Thyroid gland (tissue), 4 donors: ENCODE results near the gene RPRD1B. TPM values are rescaled to one million over a fixed set of nuclear protein-coding genes. Genes with fewer than 3 reads are reported as not detected.

Experiments used
- DNase-seq, 2 donors: peaks; one replicate each; pipeline ENCODE4 v3.0.0-alpha.2; 2019
- H3K27ac ChIP-seq, 3 donors: fragments of 200-600 bp; sonication (generic); 1 replicate in 2 of 3; 2 replicates in 1 of 3; pipeline ENCODE4 v1.5.1; 2016 to 2019; ENCODE audit warnings: mild to moderate bottlenecking in 1 of 3, moderate library complexity in 1 of 3
- H3K27me3 ChIP-seq: fragments of 200-600 bp; sonication (generic); one replicate; pipeline ENCODE4 v1.5.1; 2019
- H3K36me3 ChIP-seq, 2 donors: fragments of 200-600 bp; sonication (generic); one replicate each; pipeline ENCODE4 v1.5.1; 2016 to 2019
- H3K4me1 ChIP-seq, 2 donors: fragments of 200-600 bp; sonication (generic); one replicate each; pipeline ENCODE4 v1.5.1; 2017 to 2019
- H3K4me3 ChIP-seq, 3 donors: fragments of 200-600 bp; sonication (generic); replicated peaks in 1 of 3; 1 replicate in 2 of 3; 2 replicates in 1 of 3; pipeline ENCODE4 v1.5.1; 2016; ENCODE audit warnings: mild to moderate bottlenecking in 1 of 3
- H3K9me3 ChIP-seq: fragments of 200-600 bp; sonication (generic); one replicate; pipeline ENCODE4 v1.5.1; 2017
- POLR2A ChIP-seq, 2 donors: fragments of 450-650 bp; IDR thresholded peaks; one replicate each; pipeline ENCODE4 v1.6.1; 2017; ENCODE audit warnings: antibody characterized with exemption in 2 of 2, mild to moderate bottlenecking in 2 of 2, moderate library complexity in 1 of 2
- WGBS, 2 donors: methylation state at CpG; one replicate each; pipeline ENCODE4 v1.1.5; 2017; 5-methylcytosine and 5-hydroxymethylcytosine counted together
- intact Hi-C: fragments of 100-400 bp; cut with DNase I; formaldehyde crosslinking; loops from one replicate; pipeline ENCODE4 v1.15.1; 2023
- total RNA-seq, 4 donors: library from RNA; depleted of rRNA; stranded (reverse); fragments of >200 nt; gene quantifications; one replicate each; pipeline ENCODE4 v1.2.3, GENCODE V29; 2016
- TF ChIP-seq, protein P1 (sequence below), 6 experiments: fragments of 200-600 bp in 3 of 6; fragments of 450-650 bp in 3 of 6; sonication (generic) in 3 of 6; IDR thresholded peaks; one replicate each; pipeline ENCODE4 v1.5.1; 2016 to 2019; ENCODE audit warnings: antibody characterized with exemption in 6 of 6, mild to moderate bottlenecking in 2 of 6, inconsistent platforms in 1 of 6, moderate library complexity in 1 of 6

RPRD1B gene
- total RNA-seq, 4 donors from 2014 or later = 24.2 to 58.9 (median 27.0) TPM

DNA sequence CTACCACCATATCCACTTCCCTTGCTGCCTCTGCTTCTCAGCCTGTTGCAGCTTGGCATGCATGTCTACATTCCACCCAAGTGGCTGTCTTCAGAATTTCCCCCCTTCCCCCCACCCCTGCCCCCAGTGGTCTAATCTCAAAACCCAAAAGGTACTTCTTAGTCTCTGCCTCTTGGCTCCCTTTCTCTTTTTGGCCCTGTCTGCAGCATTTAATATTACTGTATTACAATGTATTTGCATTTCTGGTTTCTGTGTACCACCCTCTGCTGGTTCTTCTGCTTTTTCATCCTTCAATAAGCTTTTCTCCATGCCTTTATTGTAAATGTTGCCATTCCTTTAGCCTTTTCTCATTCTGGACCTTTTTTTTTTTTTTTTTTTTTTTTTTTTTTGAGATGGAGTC is 43.0 kb downstream of the RPRD1B start:
- no peak overlapping the region for H3K27ac ChIP-seq
- no peak for TF ChIP-seq POLR2A (IDR thresholded peaks at IDR 0.05)
- TF ChIP-seq, protein P1, sequence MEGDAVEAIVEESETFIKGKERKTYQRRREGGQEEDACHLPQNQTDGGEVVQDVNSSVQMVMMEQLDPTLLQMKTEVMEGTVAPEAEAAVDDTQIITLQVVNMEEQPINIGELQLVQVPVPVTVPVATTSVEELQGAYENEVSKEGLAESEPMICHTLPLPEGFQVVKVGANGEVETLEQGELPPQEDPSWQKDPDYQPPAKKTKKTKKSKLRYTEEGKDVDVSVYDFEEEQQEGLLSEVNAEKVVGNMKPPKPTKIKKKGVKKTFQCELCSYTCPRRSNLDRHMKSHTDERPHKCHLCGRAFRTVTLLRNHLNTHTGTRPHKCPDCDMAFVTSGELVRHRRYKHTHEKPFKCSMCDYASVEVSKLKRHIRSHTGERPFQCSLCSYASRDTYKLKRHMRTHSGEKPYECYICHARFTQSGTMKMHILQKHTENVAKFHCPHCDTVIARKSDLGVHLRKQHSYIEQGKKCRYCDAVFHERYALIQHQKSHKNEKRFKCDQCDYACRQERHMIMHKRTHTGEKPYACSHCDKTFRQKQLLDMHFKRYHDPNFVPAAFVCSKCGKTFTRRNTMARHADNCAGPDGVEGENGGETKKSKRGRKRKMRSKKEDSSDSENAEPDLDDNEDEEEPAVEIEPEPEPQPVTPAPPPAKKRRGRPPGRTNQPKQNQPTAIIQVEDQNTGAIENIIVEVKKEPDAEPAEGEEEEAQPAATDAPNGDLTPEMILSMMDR (IDR thresholded peaks at IDR 0.05) = no peak
- no peaks in the 10 kb centered on the region for H3K27me3 ChIP-seq
- H3K4me1 ChIP-seq = peaks cover 9 to 15% of the 10 kb centered on the region in 2 donors
- H3K4me3 ChIP-seq = no peak overlapping the region
- H3K9me3 ChIP-seq = no peaks in the 10 kb centered on the region
- intact Hi-C loops = loop anchor here (5.0 kb wide), 1 partner anchor 86 kb away; no protein-coding TSS in a partner anchor
- DNase-seq = no peak
- peaks cover 5 to 6% of the 10 kb centered on the region in 2 donors for H3K36me3 ChIP-seq

DNA sequence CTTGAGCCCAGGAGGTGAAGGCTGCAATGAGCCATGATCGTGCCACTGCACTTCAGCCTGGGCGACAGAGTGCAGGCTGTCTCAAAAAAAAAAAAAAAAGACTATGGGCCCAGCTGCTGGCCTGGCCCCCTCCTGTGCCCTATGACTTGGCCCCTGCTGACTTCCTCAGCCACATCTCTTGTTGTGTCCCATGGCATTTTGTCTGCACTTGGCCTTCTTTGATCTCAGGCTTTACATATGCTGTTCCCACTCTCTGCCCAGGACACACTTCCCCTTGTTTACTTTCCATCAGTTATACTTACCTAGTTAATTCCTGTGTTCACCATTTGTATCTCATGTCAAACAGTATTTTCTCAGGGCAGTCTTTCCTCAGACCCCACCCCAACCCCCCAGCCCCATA is 44.5 kb downstream of the RPRD1B start:
- H3K36me3 ChIP-seq = peaks cover 4 to 6% of the 10 kb centered on the region in 2 donors
- no peak overlapping the region for H3K4me3 ChIP-seq
- intact Hi-C loops = loop anchor here (5.0 kb wide), 1 partner anchor 84 kb away; no protein-coding TSS in a partner anchor
- peaks cover 6 to 10% of the 10 kb centered on the region in 2 donors for H3K4me1 ChIP-seq
- no peaks in the 10 kb centered on the region for H3K9me3 ChIP-seq
- WGBS, 2 donors = 75 to 95% methylated on average over 2 of the region's 2 CpGs
- no peak for DNase-seq
- H3K27me3 ChIP-seq = no peaks in the 10 kb centered on the region
- H3K27ac ChIP-seq = no peak overlapping the region
- TF ChIP-seq POLR2A (IDR thresholded peaks at IDR 0.05) = no peak
- TF ChIP-seq, protein P1 (IDR thresholded peaks at IDR 0.05) = no peak

DNA sequence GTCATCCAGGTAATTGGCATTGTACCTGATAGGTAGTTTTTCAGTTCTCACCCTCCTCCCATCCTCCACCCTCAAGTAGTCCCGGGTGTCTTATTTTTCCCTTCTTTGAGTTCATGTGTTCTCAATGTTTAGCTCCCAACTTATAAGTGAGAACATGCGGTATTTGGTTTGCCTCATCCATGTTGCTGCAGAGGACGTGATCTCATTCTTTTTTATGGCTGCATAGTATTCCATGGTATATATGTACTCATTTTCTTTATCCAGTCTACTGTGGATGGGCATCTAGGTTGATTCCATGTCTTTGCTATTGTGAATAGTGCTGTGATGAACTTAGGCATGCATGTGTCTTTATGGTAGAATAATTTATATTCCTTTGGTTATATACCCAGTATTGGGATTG is 45.8 kb downstream of the RPRD1B start:
- no peaks in the 10 kb centered on the region for H3K27me3 ChIP-seq
- DNase-seq = no peak
- WGBS, 2 donors = 99% methylated on average over 3 of the region's 3 CpGs
- H3K27ac ChIP-seq = no peak overlapping the region
- H3K9me3 ChIP-seq = no peaks in the 10 kb centered on the region
- H3K36me3 ChIP-seq = peaks cover 4 to 6% of the 10 kb centered on the region in 2 donors
- intact Hi-C loops = loop anchor here (5.0 kb wide), 1 partner anchor 83 kb away; no protein-coding TSS in a partner anchor
- no peaks in the 10 kb centered on the region for H3K4me1 ChIP-seq
- TF ChIP-seq, protein P1 (IDR thresholded peaks at IDR 0.05) = no peak
- no peak for TF ChIP-seq POLR2A (IDR thresholded peaks at IDR 0.05)
- H3K4me3 ChIP-seq = no peak overlapping the region

DNA sequence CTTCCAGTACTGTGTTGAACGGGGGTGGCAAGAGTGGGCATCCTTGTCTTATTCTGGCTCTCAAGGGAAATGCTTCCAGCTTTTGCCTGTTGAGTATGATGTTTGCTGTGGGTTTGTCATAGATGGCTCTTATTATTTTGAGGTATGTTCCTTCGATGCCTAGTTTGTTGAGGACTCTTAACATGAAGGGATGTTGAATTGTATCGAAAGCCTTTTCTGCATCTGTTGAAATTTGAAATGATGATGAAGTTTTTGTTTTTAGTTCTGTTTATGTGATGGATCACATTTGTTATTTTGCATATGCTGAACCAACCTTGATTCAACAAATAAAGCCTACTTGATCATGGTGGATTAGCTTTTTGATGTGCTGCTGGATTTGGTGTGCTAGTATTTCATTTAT is 48.0 kb downstream of the RPRD1B start:
- Histone ChIP-seq H3K36me3 (peaks cover 4 to 6% of the 10 kb centered on the region in 2 donors), H3K27ac (no peak overlapping the region), H3K4me1 (no peaks in the 10 kb centered on the region), H3K9me3 (no peaks in the 10 kb centered on the region), H3K4me3 (no peak overlapping the region), H3K27me3 (no peaks in the 10 kb centered on the region)
- intact Hi-C loops = no loop called here
- WGBS, 2 donors = 78 to 97% methylated on average over 3 of the region's 3 CpGs
- no peak for DNase-seq
- TF ChIP-seq, protein P1 (IDR thresholded peaks at IDR 0.05) = no peak
- TF ChIP-seq POLR2A (IDR thresholded peaks at IDR 0.05) = no peak

DNA sequence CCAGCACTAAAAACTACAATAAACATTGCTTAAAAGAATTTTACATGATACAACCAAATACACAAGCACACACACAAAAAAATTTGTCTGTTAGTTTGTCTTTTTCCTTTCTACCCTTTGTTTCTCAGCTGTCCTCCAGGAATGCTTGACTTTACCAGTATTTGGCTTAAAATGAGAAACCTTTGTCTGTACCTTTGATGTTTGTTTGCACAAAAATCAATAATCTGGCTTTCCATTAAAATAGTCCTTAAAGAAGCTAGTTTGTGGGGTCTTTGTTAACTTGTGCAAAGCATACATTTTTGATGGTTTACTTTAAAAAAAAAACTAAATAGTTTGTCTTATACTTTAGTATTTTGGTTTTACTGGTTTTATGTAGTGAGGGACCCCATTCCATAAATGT is 49.3 kb downstream of the RPRD1B start:
- H3K9me3 ChIP-seq = no peaks in the 10 kb centered on the region
- no peak overlapping the region for H3K4me3 ChIP-seq
- peaks cover 0 to 13% of the 10 kb centered on the region in 2 donors for H3K36me3 ChIP-seq
- TF ChIP-seq POLR2A (IDR thresholded peaks at IDR 0.05) = no peak
- TF ChIP-seq, protein P1 (IDR thresholded peaks at IDR 0.05) = no peak
- no peak for DNase-seq
- H3K4me1 ChIP-seq = no peaks in the 10 kb centered on the region
- intact Hi-C loops = no loop called here
- no peak overlapping the region for H3K27ac ChIP-seq
- H3K27me3 ChIP-seq = no peaks in the 10 kb centered on the region
